MCF 10A (cell line): ENCODE results near the gene NUB1. TPM values are rescaled to one million over a fixed set of nuclear protein-coding genes. Genes with fewer than 3 reads are reported as not detected.

ENCODE experiments used
- BruUV-seq: library from RNA; stranded (reverse); fragments of 400-500 nt; replicated peaks from 2 replicates; lab custom pipeline; 2021; lab: Mats Ljungman, UMichigan
- CTCF ChIA-PET: fragments of 300-600 bp; sonication (Branson Sonifier 250); formaldehyde crosslinking; extraction: SDS; loops from one replicate; lab custom pipeline; 2021; ENCODE audit warnings: antibody characterized with exemption, inconsistent platforms; lab: Yijun Ruan, JAX
- POLR2A ChIA-PET: fragments of 300-600, 350-650 bp; sonication (Branson Sonifier 250); formaldehyde crosslinking; extraction: SDS; loops from one replicate; lab custom pipeline; 2020; ENCODE audit warnings: antibody characterized with exemption, inconsistent platforms; lab: Yijun Ruan, JAX
- DNase-seq: peaks from one replicate; pipeline ENCODE4 v3.0.0-alpha.2; 2018; ENCODE audit not compliant: unreplicated experiment
- H3K27ac Mint-ChIP-seq: one replicate; pipeline ENCODE4 v1.8.0; 2022; ENCODE audit warnings: mild to moderate bottlenecking, low read depth, mixed read lengths; ENCODE audit not compliant: unreplicated experiment
- H3K27me3 Mint-ChIP-seq: one replicate; pipeline ENCODE4 v1.8.0; 2022; ENCODE audit warnings: mixed read lengths; ENCODE audit not compliant: insufficient read depth, unreplicated experiment
- H3K36me3 Mint-ChIP-seq: one replicate; pipeline ENCODE4 v1.8.0; 2022; ENCODE audit warnings: mild to moderate bottlenecking, moderate library complexity, mixed read lengths; ENCODE audit not compliant: insufficient read depth, unreplicated experiment
- H3K4me1 Mint-ChIP-seq: one replicate; pipeline ENCODE4 v1.8.0; 2022; ENCODE audit warnings: mixed read lengths; ENCODE audit not compliant: insufficient read depth, unreplicated experiment
- H3K4me3 Mint-ChIP-seq: one replicate; pipeline ENCODE4 v1.8.0; 2022; ENCODE audit warnings: mild to moderate bottlenecking, moderate library complexity, mixed read lengths; ENCODE audit not compliant: unreplicated experiment
- H3K9me3 Mint-ChIP-seq: one replicate; pipeline ENCODE4 v1.8.0; 2022; ENCODE audit warnings: mixed read lengths; ENCODE audit not compliant: unreplicated experiment
- intact Hi-C: fragments of 100-400 bp; cut with micrococcal nuclease; formaldehyde crosslinking; loops from 2 replicates; pipeline ENCODE4 v1.14.1; 2022
- total RNA-seq: library from RNA; stranded (reverse); gene quantifications from 2 replicates; pipeline ENCODE4 v1.2.3, GENCODE V29; 2022
- TF ChIP-seq, protein P1 (sequence below): fragments of 200-600 bp; IDR thresholded peaks from one replicate; pipeline ENCODE4 v1.8.0; 2022; ENCODE audit warnings: antibody characterized with exemption, mild to moderate bottlenecking; ENCODE audit not compliant: unreplicated experiment

NUB1 gene
- total RNA-seq, 1 experiment from 2014 or later = 53.3 TPM

GRCh38 chr7:151385626-151386300 lies 44.2 kb downstream of the NUB1 start:
- intact Hi-C loops = no loop called here
- no peak for DNase-seq
- Mint-ChIP-seq H3K27ac (no peak overlapping the region), H3K4me1 (no peaks in the 10 kb centered on the region), H3K27me3 (peaks cover 21% of the 10 kb centered on the region), H3K36me3 (peaks cover 12% of the 10 kb centered on the region), H3K4me3 (no peak overlapping the region), H3K9me3 (no peaks in the 10 kb centered on the region)
- CTCF ChIA-PET = no interaction called here
- POLR2A ChIA-PET = no interaction called here
- TF ChIP-seq, protein P1, sequence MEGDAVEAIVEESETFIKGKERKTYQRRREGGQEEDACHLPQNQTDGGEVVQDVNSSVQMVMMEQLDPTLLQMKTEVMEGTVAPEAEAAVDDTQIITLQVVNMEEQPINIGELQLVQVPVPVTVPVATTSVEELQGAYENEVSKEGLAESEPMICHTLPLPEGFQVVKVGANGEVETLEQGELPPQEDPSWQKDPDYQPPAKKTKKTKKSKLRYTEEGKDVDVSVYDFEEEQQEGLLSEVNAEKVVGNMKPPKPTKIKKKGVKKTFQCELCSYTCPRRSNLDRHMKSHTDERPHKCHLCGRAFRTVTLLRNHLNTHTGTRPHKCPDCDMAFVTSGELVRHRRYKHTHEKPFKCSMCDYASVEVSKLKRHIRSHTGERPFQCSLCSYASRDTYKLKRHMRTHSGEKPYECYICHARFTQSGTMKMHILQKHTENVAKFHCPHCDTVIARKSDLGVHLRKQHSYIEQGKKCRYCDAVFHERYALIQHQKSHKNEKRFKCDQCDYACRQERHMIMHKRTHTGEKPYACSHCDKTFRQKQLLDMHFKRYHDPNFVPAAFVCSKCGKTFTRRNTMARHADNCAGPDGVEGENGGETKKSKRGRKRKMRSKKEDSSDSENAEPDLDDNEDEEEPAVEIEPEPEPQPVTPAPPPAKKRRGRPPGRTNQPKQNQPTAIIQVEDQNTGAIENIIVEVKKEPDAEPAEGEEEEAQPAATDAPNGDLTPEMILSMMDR = no peak
- no TSS peak for BruUV-seq

- H3K36me3 Mint-ChIP-seq = peaks cover 12% of the 10 kb centered on the region
- no peak overlapping the region for H3K4me3 Mint-ChIP-seq
- no TSS peak for BruUV-seq
- TF ChIP-seq, protein P1 = no peak
- no peaks in the 10 kb centered on the region for H3K9me3 Mint-ChIP-seq
- POLR2A ChIA-PET = no interaction called here
- peaks cover 28% of the 10 kb centered on the region for H3K27me3 Mint-ChIP-seq
- no peaks in the 10 kb centered on the region for H3K4me1 Mint-ChIP-seq
- DNase-seq = peak; percentile 38
- intact Hi-C loops = no loop called here
- CTCF ChIA-PET = no interaction called here
- H3K27ac Mint-ChIP-seq = no peak overlapping the region
Measured at GRCh38 chr7:151386301-151387160, 44.9 kb downstream of the NUB1 start.

DNA sequence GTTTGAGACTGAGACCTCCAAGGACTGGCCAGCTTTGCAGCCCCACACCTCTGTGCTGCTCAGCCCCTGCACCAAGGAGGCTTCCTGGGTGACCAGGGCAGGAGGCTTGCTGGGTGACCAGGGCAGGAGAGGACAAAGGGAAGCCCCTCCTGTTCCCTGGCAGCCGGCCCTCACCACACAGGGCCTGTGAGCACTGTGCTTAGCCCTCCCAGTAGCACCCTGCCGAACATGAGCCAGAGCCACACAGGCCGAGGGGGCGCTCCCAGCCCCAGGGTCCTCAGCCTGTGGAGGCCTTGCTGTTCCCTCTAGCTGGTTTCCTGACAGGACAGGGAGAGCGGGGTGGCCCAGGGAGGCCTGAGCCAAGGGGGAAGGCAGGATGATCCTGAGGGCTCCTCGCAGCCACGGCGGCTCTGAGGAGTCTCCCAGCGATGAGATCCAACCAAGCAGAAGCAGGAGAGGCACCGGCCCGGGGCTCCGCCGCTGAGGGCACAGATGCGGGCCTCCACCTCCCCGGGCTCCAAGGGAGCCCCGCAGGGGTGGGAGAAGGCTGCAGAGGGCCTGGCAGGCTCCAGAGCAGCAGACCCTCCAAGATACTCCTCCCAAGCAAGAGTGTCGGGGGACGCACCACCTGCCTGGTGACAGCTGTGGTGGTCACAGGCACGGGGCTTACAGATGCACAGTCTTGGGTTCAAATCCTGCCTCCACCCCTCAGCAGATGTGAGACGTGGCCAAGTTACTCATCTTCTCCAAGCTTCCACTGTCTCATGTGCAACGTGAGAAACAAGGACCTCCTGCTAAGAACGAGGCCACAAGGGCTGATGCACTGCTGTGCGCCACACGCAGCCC lies 45.8 kb downstream of the NUB1 start:
- Mint-ChIP-seq H3K9me3 (no peaks in the 10 kb centered on the region), H3K4me1 (no peaks in the 10 kb centered on the region), H3K27ac (no peak overlapping the region), H3K27me3 (peaks cover 33% of the 10 kb centered on the region), H3K4me3 (no peak overlapping the region), H3K36me3 (peaks cover 7% of the 10 kb centered on the region)
- CTCF ChIA-PET = no interaction called here
- no peak for DNase-seq
- POLR2A ChIA-PET = no interaction called here
- TF ChIP-seq, protein P1 = no peak
- BruUV-seq = no TSS peak
- intact Hi-C loops = no loop called here

GRCh38 chr7:151388007-151388297 lies 46.3 kb downstream of the NUB1 start:
- H3K4me3 Mint-ChIP-seq = no peak overlapping the region
- H3K36me3 Mint-ChIP-seq = peaks cover 6% of the 10 kb centered on the region
- intact Hi-C loops = no loop called here
- H3K27me3 Mint-ChIP-seq = peaks cover 37% of the 10 kb centered on the region
- no TSS peak for BruUV-seq
- H3K27ac Mint-ChIP-seq = no peak overlapping the region
- DNase-seq = no peak
- TF ChIP-seq, protein P1 = no peak
- no peaks in the 10 kb centered on the region for H3K4me1 Mint-ChIP-seq
- no peaks in the 10 kb centered on the region for H3K9me3 Mint-ChIP-seq
- ChIA-PET POLR2A (no interaction called here), CTCF (no interaction called here)
